ENCODE measurements around the gene CLPTM1L.
"Not testable (repeated sequence)": the region's sequence is repeated elsewhere in the genome, so short reads cannot be mapped to it uniquely, and the experiment has no call there.

The CLPTM1L gene

DNA sequence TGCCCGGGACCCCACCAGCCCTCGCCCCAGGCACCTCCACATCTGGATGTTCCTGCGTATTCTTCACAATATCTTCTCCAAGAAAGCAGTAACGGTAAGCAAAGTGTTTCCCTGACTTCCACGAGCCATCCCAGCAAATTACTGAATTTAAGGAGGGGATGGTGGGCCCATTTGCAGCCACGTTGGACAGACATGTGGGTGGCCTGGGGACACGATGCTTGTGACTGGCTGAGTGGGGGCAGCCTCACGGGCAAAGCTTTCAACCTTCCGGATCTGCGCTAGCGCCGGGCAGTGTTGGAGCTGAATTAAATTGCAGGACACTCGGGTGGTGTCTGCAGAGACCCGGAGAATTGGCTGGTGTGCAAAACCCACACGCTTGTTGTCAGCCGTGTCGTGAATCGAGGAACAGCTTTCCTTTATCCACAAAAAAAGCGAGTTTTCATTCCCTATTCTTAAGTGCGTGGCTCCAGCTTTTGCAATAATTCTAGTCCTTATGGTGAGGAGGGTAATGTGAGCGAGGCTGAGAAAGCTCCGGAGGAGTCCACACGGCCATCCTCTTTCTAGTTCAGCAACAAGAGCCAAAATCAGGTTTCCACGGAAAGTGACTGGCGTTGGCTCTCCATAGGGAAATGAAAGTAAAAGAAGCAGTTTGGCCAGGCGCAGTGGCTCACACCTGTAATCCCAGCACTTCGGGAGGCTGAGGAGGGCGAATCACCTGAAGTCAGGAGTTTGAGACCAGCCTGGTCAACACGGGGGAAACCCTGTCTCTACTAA, 17.5 kb upstream of the CLPTM1L start:
- no peak overlapping the region for H3K4me3 ChIP-seq (ENCODE audit: low read depth, low read length)

DNA sequence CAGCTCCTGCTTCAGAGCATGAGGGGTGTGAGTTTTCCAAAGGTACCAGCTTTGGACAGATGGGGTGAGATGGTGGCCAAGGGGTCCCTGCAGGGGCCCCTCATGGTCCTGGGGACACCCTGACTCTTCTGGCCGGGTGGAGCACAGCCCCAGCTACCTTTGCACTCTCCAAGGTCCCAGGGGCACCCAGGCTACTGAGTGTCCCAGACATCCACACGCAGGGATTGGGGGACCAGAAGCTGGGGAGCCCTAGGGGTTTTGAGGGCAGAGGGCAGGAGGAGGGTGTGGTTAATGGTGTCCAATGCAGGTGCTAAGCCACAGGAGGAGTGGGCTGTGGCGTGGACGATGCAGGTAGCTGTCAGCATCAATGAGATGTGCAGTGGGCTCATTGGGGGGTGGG, 16.0 kb upstream of the CLPTM1L start:
- no peak overlapping the region for H3K4me3 ChIP-seq (ENCODE audit: low read depth, low read length)

DNA sequence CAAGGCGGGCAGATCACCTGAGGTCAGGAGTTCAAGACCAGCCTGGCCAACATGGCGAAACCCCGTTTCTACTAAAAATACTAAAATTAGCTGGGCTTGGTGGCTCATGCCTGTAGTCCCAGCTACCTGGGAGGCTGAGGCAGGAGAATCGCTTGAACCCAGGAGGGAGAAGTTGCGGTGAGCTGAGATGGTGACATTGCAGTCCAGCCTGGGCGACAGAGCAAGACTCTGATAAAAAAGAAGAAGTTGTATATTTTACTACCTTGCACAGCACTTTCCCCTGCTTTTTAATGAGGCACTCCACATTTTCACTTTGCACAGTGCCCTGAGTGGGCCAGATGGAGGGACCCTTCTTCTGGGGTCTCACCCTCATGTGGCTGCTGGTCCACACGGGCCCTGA, 15.5 kb upstream of the CLPTM1L start:
- H3K4me3 ChIP-seq (ENCODE audit: low read depth, low read length): not testable (repeated sequence)

DNA sequence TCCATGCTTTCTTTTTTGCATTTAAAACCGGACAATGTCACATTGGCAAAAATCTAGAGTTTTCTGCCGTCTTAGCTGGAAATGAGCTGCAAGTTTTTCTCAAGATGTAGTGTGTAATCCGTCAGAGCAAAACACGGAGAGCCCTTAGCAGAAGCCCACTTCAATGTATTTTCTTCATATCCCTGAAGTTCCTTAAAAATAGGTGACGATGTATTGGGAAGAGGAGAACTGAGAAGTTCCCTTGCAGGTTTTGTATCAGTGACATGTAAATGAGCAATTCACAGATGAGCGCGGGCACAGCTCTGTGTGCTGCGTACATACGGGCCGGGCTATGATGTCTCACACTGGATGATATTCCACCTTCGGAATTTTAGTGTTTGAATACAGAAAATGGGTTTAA, 14.8 kb upstream of the CLPTM1L start:
- no peak overlapping the region for H3K4me3 ChIP-seq (ENCODE audit: low read depth, low read length)

DNA sequence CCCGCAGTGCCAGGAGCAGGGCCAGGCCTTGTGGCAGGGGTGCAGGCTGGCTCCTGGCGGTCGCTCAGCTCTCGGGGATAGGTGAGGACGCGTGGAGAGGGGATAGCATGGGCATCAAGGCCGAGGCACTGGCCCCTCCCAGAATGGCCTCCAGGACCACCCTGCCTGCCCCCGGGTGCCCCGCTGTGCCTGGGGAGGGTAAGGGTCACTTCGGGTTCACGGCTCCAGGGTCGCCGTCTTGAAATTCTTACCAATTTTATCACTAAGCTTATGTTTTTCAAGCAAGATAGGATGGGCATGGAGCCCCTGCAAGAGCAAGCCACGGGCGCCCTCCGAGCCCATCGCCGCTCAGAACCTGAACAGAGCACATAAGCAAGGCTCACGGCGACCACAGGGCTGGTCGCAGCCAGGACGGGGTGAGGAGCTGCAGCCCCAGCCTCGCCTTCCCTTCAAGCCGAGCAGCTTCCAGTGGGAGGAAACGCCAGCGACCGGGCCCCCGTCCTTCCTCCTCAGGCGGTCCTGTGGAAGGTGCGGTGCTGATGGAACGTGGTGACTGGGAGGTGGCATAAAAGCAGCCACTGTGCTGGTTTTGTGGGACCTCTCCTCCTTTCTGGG, 14.2 kb upstream of the CLPTM1L start:
- no peak overlapping the region for H3K4me3 ChIP-seq (ENCODE audit: low read depth, low read length)

DNA sequence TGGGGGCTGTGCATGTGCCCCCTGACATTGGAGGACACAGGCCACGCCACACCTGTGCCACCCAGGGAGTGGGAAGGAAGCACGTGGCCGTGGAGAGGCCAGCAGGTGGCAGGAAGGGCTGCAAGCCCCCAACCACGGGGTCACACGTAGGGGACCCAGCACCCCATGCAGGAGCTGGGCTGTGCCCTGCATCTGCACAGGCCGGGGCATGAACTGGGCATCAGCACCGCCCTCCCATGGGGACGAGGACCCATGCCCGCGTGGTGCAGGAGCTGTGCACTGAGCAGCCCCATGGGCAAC, 13.8 kb upstream of the CLPTM1L start:
- no peak overlapping the region for H3K4me3 ChIP-seq (ENCODE audit: low read depth, low read length)

DNA sequence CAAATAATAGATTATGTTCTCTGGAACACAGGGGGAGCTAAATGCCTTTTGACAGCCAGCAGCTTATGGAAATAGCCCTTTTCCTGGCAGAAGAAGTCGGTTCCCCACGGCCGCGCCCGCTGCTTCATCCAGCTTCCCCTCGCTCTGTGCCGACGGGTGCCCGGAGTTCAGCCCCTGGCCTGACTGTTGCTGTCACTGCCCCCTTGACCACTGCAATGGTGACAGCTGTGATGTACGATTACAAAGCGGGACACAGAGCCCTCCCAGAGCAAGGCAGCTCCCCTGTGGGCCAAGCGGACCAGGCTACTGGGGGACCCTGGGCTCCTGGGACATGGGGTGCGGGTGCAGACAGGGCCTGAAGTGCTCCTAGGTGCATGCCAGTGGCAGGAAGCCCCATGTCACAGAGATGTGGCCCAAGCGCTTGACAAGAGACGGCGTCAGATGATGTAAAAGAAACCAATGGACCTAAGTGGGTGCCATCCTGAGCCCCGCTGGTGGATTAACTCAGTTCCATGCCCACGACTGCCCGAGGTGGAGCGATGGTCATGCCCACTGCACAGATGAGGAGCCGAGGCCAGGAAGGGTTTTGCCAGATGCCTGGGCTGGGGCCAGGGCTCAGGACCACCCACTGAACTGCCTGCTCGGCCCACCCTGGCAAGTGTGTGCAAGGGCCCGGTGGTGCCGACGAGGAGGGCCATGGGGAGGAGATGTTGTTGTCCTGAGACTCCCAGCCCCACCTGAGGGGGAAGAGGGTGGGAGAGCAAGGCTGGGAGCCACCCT, 13.2 kb upstream of the CLPTM1L start:
- H3K4me3 ChIP-seq (ENCODE audit: low read depth, low read length): no peak overlapping the region

DNA sequence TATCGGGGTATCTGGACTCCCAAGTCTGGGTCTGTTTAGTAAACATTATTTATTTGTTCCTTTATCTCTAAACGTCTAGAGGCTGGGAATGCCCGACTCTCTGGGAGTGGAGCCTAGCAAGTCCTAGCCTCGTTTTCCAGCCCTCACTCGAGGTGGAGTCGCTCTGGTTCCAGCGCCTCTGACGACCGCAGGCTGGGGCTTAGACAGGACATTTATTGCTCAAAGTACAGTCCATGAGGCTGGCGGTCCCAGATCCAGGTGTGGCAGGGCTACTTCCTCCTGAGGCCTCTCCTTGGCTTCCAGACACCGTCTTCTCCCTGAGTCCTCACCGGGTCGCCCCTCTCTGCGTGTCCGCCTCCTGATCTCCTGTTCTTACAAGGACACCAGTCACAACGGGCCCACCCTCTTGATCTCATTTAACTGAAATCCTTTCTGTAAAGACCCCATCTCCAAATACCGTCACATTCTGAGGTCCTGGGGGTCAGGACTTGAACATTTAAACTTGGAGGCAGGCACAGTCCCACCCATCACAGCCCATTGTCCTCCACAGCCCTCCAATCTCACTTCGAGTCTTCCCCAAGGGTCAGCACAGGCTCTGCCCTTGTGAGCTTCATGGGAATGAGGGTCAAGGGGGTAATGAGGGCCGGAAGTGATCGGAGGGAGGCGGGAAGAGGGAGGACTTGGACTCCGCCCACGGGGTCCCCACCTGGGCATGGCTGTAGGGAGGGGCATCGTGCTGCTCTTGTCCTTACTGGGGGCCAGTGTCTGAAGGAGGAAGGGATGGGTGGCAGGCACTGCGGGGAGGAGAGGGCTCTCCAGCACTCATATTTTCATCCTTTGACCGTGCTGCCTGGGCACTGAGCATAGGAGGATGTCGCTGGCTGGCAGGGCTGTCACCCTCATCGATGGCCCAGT, 12.2 kb upstream of the CLPTM1L start:
- no peak overlapping the region for H3K4me3 ChIP-seq (ENCODE audit: low read depth, low read length)

DNA sequence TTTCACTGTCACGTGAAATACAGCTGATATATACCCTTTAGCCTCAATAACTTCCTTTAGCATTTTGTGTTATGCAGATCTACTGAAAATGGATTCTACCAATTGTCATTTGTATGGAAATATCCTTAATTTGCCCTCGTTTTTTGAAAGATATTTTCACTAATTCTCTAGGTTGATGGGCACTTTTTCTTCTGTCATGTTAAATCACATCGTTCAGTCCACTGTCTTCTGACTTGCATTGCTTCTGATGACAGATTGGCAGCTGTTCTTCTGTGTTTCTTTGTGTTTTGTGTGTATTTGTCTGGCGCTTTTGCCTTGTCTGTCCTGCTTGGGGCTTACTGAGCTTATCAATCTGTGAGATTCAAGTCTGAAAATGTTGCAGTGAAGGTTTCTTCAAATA, 9.7 kb upstream of the CLPTM1L start:
- no peak overlapping the region for H3K4me3 ChIP-seq (ENCODE audit: low read depth, low read length)

DNA sequence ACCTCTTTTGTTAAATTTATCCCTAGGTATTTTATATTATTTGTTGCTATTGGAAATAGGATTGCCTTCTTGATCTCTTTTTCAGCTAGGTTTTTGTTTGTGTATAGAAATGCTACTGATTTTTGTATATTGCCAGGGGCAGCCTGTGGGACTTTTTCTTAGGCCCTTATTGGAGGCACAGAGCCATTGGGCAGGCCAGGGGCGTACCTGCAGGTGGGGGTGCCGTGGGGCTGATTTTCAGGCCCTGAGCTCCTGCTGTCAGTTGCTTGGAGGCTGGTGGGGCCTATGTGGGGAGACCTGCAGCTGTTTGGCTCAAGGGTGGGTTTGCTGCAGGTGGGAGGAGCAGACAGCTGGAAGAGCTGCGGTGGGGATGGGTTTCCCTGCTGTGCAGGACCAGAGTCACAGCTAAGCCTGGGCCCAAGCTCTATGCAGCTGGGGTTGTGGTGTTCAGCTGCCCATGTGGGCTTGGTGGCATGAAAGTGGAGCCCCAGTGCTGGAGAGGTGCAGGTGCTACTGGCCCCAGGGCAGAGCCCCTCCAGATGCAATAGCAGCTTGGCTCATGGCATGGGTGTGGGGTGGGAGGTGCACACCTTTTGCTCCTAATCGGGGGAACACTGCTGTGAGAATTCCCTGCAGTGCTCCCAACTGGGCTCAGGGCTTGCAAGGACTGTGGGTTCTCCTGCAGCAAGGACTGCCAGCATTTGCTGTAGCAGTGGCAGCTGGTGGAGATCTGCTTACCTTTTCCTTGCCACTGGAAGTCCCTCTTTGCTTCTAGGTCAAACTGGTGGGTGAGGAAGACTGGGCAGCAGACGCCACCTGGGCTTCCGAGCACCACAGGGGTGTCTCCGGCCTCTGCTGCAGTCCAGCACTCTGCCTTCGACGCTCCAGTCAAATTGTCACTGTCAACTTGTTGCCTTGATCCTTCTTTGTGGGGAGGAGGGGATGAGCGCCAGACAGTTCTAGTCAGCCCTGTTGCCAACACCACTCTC, 7.6 kb upstream of the CLPTM1L start:
- H3K4me3 ChIP-seq (ENCODE audit: low read depth, low read length): no peak overlapping the region

DNA sequence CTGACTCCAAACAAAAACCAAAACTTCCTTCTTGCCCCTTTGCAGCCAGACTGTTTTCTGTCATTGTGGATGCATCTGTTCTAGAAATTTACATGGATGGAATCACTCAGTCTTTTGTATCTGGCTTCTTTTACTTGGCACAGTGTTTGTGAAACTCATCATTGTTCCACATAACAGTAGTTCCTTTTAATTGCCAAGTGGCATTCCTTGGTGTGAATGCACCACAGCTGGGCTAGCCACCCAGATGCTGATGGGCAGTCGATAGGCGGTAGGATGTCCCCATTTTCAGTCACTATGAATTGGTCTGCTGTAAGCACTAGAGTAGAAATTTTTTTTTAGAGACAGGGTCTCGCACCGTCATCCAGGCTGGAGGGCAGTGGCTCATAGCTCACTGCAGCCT, 6.3 kb upstream of the CLPTM1L start:
- H3K4me3 ChIP-seq (ENCODE audit: low read depth, low read length): no peak overlapping the region

DNA sequence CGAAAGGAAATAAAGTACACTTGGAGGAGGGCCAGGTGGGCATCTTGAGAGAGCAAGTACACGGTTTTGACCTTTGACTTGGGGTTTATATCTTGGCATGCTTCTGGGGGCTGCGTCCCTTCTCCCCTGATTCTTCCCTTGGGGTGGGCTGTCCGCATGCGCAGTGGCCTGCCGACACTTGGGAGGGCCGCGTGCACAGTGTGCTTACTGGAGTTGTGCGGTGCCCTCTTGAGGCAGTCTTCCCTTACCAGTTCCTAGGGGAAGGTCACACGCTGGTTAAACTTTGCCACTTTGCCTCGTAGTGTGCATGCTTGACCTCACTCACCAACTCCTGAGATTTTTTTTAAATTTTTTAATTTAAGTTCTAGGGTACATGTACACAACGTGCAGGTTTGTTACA, 4.3 kb upstream of the CLPTM1L start:
- no peak overlapping the region for H3K4me3 ChIP-seq (ENCODE audit: low read depth, low read length)

DNA sequence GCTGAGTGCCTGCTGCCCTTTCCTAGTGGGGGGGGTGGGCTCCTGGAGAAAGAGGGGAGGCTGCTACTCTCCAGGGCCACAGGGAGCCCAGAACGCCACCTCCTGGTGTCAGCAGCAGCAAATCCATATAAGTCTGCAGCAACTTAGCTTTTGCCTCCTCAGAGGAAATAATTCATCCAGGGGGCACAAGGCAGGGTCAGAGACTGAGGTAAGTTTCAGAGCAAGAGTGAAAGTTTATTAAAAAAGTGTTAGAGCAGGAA, 4.0 kb upstream of the CLPTM1L start:
- no peak overlapping the region for H3K4me3 ChIP-seq (ENCODE audit: low read depth, low read length)

DNA sequence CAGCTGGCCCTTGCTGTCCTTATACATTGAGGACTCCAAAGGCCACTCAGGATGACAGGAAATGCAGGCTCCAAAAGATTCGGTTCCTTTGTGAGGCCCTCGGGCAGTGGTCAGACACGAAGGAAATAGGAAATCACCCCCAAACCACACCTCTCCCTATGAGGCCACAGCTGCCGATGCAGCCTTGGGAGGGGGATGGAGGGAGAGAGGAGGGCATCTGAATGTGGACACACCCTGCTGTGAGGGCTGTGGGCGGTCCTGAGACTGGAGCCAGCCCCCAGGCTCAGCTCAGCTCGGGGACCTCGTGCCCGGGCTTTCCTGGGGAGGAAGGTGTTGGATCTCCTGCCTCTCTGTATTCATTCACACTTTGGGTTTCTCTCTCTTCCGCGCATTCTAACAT, 2.7 kb upstream of the CLPTM1L start:
- H3K4me3 ChIP-seq (ENCODE audit: low read depth, low read length): no peak overlapping the region

DNA sequence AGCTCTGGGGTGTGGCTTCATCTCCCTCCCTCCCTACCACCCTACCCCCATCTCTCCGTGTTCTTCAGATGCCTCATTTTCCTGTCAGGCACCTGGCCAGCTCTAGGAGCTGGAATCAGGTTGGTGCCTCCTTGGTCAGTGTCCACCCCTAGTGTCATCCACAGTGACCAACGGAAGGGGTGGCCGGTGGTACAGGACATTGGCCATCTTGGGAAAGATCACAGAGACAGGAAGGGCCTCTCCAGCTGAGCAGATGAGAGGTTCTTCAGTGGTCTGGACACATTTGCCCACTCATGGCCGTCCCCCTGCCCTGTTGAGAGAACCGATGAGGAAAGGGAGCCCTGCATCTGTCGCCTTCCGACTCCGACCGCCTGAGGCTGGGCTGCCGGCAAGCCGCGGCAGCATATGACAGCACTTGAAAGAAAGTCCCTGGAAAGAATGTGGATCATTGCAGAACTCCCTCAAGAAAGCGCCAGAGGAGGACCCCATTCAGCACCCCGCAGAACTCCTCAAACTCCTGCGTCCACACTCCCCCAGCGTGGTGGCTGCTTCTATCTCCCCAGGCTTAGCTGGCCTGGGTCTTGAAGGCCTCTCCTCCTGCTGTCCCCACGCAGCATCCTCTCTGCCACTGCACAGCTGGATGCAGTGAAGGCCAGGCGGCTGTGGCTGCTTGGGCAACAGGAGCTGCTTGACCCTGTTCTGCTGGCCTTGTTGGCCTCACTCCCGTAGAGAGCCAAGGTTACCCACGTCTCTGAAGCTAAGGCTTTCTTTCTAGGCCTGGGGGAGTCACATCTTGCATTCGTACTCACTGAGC, 1.9 kb upstream of the CLPTM1L start:
- H3K4me3 ChIP-seq (ENCODE audit: low read depth, low read length): no peak overlapping the region

DNA sequence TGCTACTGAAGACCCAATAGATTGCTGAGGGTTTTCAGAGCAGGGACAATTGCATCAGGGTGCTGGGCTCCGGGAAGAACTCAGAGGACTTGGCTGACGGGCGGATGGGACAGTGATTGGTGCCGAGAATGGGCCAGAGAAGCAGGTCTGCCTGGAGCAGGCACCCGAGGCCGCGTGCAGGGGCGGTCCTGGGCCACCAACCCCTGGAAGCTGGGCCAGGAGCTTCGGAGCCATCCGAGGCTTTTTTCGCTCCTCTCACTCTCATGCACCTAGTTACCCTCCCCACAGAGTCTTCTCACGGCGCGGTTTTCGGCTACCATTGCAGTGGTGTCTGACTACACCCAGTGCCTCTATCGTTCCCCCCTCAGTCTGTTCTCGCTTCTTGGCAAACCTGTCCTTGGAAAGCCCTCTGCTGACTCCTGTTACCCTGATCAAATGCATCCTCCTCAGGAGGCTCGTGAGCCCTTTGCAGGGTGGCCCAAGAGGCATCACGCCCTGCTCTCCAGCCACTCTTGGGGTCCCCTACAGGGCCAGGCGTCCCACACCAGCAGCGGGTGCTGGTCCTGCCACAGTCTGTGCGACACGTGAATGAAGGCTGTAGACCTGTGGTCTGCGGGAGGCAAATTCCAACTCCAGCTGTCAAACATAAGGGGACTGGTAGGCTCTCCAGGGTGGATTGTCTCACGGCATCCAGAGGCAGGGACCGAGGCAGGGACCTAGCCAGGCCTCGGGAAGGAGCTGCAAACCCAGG, 1.2 kb upstream of the CLPTM1L start:
- peak overlapping the region; percentile 78 for H3K4me3 ChIP-seq (ENCODE audit: low read depth, low read length)

DNA sequence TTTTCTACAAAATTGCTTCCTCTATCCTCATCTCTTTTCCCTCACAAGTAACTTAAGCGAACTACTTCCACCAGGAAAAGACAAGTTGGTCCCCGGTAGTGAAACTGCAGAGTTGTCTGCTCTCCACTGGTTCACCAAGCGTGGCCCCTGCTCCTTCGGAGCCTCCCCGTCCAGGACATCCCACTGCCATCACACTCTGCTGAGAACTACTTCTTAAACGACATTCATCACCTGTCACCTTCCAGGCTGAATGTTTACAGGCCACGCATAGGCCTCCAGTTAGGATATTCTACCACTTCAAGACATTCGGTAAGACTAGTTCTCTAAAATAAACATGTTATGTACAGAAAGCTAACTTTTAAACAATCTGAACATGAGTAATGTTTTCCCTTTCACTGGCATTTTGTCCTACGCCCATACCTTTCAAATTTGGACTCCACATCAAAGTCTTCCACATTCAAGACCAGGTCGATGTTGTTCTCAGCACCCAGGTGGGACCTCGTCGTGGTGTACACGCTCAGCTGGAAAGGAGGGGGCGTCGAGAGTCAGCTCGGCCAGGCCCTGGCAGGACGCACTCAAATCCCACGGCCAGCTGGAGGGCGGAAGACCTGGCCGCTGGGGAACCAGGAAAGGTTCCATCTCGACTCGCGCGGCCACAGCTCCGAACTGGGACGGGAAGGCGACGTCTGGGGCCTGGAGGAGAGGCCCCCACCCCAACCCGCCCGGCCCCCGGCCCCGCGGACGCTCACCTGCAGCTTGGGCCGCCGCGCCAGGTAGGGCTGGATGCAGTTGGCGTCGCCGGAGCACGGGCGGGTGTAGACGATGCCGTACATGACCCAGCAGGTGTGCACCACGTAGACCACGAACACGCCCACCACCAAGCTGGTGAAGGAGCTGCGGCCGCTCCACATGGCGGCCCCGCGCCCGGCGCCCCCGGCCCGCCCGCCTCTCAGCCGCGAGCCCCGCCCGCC, 683 bp downstream of the CLPTM1L start:
- H3K4me3 ChIP-seq (ENCODE audit: low read depth, low read length): peak overlapping the region; percentile 85

DNA sequence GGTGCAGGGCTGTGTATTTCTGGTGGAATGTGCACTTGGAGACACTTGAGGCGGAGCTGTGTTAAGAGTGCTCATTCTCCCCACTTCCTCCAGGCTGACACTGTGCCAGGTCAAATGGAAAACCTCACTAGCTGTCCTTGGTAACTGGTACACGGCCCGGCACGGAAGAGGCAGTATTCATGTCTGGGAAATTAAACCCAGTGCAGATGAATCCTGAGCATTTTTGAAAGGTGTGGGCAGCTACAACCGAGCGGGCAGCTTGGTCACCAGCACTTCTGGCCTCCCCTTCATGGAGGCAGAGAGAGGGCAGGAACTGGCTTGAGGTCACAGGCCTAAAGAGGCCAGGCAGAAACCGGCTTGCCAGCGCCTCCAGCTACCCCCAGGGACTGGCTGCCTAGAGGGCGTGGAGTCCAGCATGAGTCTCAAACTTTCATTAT, 1.6 kb downstream of the CLPTM1L start:
- H3K4me3 ChIP-seq (ENCODE audit: low read depth, low read length): no peak overlapping the region

Data from iPS-11a (cell line).